GM21619 (cell line): Measurements from ENCODE around the gene CRIP1.

ENCODE experiments used
- ATAC-seq: cut with Tn5 transposase; IDR thresholded peaks from one replicate; pipeline ENCODE4 v1.9.1; 2021; ENCODE audit not compliant: unreplicated experiment

Gene CRIP1

GRCh38 chr14:105469456-105470349 lies 17.0 kb upstream of the CRIP1 start:
- ATAC-seq = no peak

- no peak for ATAC-seq
Measured at GRCh38 chr14:105470350-105471296, 16.1 kb upstream of the CRIP1 start.

- ATAC-seq = no peak
Measured at GRCh38 chr14:105471297-105471821, 15.3 kb upstream of the CRIP1 start.

DNA sequence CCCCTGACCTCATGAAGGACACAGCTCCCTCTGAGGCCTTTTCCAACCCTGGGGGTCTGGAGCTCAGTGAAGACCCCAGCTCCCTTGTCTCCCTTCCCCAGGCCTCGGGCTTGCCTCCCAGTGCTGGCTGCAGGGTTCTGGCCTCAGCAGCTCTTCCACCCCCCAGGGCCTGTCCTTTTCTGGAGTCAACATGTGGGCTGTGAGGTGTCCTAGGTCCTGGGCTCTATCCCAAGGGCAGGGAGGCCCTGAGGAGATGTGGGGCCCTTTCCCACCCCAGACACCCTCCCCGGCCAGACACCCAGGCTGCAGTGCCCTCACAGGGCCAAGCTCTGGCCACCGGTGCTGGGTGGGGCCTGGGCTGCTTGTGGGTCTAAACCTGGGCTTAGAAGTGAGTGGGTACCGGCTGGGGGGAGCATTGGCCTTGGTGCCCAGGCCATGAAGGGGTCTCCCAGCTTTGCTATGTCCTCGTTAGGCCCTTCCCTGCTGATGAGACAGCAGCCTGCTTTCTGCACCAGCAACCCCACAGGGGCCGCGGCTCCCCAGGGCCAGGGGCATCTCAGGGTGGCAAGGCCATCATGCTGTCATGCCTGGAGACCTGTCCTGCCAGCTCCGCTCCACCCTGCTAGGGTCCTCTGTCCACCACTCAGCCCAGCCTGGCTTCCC lies 14.7 kb upstream of the CRIP1 start:
- ATAC-seq = no peak

DNA sequence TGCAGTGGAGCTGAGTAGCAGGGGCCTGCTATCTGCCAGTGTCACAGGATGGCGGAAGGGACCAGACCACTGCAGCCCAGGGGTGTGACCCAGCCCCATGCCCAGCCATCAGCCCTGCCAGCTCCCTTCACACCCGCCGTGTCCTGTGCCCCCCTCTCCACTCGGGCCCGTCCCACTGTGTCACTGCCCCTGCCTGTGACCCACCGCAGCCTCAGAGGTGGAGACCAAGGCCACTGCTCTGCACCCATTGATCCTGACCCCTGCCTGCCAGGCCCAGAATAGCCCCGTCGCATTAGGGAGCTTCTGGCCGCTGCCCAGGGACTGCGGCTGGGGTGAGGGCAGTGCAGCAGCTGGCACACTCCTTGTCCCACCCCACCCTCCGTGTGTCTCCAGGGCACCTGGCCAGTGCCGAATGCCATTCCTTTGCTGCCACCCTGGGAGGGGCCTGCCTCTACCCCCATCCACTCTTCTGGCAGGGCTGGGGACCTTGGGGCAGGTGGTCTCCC lies 14.1 kb upstream of the CRIP1 start:
- ATAC-seq = no peak

- no peak for ATAC-seq
Measured at GRCh38 chr14:105473033-105473676, 13.5 kb upstream of the CRIP1 start.

DNA sequence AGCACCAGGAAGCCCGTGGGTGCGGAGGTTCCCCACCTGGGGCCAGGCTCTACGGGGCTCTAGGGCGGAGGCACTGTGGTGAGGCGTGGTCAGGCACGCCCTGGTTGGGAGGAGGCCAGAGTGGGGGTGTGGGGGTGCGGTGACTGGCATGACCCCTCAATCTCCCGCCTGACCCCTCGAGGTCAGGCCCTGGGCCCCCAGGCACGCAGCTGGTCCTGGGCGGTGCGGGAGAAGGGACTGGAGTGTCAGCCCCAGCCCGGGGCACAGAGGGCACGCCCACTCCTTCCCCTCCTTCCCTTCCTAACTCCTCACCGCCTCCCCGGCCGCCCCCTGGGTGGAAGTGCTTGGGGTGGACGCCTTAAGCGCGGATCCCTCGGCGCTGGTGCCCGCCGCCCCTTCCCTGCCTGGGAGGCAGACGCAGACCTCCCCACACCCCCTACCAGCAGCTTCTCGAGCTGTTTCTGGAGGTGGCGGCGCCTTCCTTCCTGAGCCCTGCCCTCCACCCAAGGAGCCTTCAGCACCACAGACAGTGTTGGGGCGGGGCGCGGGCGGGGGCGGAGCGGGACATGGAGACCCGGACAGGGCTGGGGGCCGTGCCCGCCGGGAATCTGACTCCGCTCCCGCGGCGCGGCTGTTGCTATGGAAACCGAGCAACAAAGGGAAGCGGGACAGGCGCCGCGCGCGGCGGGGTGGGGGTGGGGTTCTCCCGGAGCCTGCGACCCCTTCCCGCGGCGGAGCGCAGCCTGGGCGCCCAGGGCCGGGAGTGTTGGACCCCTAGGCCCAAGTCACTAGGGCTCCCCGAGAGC lies 12.8 kb upstream of the CRIP1 start:
- ATAC-seq = no peak

GRCh38 chr14:105474483-105475268 lies 12.0 kb upstream of the CRIP1 start, which contains the start of gene CRIP2:
CRIP2 (plus strand) TSS chr14:105474821; CDS start chr14:105474863, 42 bp downstream.
- no peak for ATAC-seq

DNA sequence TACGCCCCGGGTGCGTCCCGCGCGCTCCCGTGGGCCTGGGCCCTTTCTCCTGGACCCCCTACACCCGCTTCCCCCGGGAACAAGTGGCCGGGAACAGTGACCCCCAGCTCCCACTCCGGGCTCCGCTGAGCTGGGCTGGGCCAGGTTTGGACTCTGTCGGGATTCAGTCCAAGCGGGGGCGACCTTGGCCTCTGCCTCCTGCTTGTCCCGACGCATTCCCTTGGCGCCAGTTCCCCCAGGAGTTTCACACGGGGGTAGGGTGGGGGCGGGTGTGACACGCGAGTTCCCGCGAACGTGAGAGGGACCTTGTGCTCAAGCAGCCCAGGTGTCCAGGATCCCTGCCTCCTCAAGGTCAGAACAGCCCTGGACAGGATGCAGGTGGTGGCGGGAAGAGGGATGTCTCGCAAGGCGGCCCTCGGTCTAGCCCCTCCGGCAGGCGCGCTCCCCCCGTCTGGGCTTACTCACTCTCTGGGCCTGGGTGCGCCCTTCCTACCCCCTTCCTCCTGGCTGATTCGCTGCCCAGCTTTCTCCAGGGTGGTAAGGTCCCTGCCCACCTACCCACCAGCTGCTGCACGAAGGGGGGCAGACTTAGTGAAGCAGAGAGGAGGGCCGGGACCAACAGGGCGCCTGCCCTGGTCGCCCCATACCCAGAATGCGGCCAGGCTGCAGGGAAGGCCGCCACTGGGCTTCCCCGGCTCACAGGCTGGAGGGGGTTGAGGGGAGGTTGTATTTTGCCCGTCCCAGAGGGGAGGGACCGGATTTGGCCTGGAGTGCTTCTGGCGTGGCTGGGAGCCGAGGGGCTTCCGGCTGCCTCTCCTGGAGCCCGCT lies 11.2 kb upstream of the CRIP1 start:
- no peak for ATAC-seq

DNA sequence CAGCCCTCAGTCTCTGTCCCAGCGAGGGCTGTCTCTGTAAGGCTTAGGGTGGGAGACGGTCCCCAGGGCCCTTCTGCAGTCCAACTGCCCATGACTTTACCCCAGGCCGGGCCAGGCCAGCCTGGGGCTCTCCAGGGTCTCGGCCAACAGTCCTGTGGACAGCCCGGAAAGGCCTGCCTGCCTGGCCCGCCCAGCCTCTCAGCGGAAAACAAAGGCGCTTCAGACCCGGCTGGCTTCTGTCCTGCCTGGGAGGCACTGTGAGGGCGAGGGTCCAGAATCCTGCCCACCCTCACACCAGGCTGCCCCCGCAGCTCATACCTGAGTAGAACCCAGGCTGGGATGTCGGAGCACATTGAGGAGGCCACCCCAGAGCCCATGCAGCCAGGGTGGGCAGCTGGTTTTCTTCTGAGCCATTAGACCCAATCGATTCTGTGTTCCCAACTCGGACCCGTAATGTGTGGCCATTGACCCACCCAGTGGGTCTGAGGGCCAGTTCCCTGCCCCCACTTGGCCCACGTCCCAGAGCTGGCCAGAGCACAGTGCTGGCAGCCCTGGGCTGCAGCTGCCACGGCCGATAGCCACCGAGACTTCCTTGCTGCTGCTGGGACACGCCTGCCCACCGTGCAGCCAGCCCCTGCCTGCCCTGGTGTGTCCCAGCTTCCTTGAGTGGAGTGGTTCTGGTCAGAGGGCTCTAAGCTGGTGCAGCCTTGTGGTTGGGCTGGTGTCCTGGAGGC lies 10.4 kb upstream of the CRIP1 start:
- no peak for ATAC-seq

DNA sequence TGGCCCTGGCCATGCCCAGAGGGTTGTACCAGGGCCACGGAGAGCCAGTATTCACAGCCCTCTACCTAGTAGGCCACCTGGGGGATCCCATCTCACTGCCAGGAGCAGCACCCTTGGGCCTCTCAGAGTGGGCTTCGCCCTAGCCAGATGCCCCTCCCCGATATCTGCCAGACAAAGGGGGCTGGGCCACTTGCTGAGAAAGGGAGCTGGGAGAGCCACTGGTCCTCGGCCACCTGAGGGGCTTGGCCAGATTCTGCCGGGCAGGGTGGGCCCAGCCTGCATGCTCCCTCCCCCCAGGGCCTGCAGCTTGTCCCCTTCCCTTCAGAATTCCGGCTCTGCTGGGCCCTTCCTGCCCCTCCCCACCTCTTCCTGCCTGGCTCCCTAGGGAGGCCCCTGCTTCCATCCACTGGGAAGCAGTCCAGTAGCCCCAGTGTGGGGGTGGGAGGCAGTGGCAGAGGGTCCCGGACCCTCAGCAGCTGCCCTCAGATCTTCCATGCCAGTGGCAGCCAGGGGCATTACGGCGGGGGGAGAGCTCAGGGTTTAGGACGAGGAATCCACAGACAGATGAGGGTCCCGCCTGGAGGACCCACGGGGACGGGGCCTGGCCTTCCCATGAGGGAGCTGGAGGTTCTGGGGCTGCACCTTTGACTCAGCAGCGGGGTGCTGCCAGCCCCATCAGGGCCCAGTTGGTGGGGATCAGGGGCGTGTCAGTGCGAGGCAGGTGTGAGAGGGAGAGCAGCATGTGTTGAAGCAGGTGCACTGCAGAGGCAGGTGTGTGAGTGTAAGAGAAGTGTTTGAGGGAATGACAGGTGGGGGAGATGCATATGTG lies 9.6 kb upstream of the CRIP1 start:
- ATAC-seq = no peak

- ATAC-seq = no peak
Measured at GRCh38 chr14:105477660-105478397, 8.9 kb upstream of the CRIP1 start.

DNA sequence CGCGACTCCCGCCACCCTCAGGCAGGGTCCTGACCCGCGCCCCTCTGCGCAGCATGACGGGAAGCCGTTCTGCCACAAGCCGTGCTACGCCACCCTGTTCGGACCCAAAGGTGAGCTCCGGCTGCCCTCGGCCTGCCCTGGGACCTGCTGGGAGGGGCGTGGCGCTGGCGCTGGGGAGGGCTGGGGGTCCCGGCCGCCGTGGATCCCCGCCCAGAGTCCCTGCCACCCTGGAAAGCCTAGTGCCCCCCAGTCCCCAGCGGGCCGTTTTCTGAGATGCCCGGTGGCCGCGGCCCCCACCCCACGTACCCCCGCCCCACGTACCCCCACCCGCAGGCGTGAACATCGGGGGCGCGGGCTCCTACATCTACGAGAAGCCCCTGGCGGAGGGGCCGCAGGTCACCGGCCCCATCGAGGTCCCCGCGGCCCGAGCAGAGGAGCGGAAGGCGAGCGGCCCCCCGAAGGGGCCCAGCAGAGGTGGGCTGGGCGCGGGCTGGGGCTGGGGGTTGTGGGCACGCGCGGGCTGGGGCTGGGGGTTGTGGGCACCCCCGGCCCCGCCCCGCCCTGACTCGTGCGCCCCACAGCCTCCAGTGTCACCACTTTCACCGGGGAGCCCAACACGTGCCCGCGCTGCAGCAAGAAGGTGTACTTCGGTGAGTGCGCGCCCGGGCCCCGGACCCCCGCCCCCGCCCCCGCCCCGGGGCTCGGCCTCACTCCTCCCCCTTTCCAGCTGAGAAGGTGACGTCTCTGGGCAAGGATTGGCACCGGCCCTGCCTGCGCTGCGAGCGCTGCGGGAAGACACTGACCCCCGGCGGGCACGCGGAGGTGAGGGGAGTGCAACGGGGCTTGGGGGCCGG lies 8.1 kb upstream of the CRIP1 start:
- ATAC-seq = no peak

DNA sequence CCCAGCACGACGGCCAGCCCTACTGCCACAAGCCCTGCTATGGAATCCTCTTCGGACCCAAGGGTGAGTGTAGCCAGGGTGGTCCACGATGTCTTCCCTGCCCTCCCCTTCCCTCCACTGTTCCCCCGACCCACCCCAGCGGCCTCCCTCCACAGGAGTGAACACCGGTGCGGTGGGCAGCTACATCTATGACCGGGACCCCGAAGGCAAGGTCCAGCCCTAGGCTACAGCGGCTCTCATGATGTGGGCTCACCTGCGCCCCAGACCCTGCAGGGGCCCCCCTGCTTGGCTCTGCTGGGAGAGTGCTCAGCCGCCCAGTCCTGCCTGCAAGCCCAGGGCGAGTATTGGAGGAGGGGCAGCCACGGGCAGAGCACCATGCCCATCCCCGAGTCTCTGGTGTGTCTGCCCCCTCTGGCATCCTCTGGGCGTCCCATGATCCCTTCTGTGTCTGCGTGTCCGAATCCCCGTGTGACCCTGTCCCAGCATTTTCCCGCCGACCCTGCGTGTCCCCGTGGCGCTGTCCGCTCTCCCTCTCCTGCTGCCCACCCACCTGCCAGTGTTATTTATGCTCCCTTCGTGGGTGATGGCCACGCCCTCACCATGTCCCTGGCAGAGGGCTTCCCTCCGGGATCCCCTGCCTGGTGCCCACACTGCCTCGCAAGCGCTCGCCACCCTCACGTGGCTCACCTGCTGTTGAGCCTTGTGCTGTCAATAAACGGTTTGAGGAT lies 7.1 kb upstream of the CRIP1 start:
- ATAC-seq = no peak
